Measurements from ENCODE around the gene TTC7B.

Gene TTC7B

GRCh38 chr14:90576581-90576980, 239.6 kb downstream of the TTC7B start:
- H3K4me3 ChIP-seq (ENCODE audit: low read depth, low read length): no peak overlapping the region
- TF ChIP-seq CTCF (IDR thresholded peaks at IDR 0.05; ENCODE audit: insufficient read depth, low read depth, low read length, missing control alignments): no peak
- no peak for DNase-seq (ENCODE audit: low read depth)

- no peak for TF ChIP-seq CTCF (IDR thresholded peaks at IDR 0.05; ENCODE audit: insufficient read depth, low read depth, low read length, missing control alignments)
- DNase-seq (ENCODE audit: low read depth): no peak
- no peak overlapping the region for H3K4me3 ChIP-seq (ENCODE audit: low read depth, low read length)
Measured at GRCh38 chr14:90575781-90576180, 240.4 kb downstream of the TTC7B start.

DNA sequence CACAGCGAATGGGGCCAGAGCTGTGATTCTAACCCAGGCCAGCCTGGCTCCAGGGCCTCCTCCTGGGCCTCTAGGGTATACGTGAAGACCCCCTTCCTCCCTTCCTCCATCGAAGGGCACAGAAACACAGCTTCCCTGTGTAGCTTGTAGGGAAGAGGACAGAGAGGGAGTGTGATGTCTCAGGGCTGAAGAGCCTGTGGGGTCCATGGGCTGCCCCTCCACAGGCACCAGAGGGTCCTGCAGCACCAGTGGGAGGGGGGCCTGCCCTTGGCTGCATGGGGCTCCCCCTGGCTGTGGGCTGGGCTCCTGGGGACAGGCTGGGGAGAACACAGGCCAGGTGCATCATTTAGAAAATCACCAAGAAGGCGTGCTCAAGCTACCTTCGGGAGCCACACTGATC, 240.9 kb downstream of the TTC7B start:
- TF ChIP-seq CTCF (IDR thresholded peaks at IDR 0.05; ENCODE audit: insufficient read depth, low read depth, low read length, missing control alignments): no peak
- no peak overlapping the region for H3K4me3 ChIP-seq (ENCODE audit: low read depth, low read length)
- no peak for DNase-seq (ENCODE audit: low read depth)

GRCh38 chr14:90574188-90575131, 241.8 kb downstream of the TTC7B start:
- H3K4me3 ChIP-seq (ENCODE audit: low read depth, low read length): no peak overlapping the region
- no peak for DNase-seq (ENCODE audit: low read depth)
- no peak for TF ChIP-seq CTCF (IDR thresholded peaks at IDR 0.05; ENCODE audit: insufficient read depth, low read depth, low read length, missing control alignments)

DNA sequence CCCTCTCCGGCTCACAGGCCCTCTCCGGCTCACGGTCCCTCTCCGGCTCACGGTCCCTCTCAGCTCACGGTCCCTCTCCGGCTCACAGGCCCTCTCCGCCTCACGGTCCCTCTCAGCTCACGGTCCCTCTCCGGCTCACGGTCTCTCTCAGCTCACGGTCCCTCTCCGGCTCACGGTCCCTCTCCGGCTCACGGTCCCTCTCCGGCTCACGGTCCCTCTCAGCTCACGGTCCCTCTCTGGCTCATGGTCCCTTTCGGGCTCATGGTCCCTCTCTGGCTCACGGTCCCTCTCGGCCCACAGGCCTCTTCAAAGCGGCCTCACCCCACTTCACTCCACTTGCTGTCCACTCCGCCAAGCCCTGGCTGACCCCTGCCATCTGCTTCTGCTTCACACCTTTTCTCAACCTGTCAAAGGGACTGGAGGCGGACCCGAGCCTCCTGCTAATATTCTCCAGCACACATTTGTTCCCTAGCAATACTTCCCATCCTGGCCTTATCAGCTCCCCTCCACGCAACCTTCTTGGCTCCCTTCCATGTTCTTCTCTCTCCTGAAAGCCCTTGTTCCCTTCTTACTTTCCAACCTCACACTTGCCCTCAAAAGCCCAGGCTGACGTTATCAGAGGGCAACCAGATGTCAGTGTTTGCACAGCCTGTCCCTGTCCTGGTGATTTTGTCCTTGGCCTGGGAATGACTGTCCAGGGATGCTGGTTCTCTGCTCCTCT, 242.7 kb downstream of the TTC7B start:
- H3K4me3 ChIP-seq (ENCODE audit: low read depth, low read length): no peak overlapping the region
- DNase-seq (ENCODE audit: low read depth): no peak
- TF ChIP-seq CTCF (IDR thresholded peaks at IDR 0.05; ENCODE audit: insufficient read depth, low read depth, low read length, missing control alignments): no peak

DNA sequence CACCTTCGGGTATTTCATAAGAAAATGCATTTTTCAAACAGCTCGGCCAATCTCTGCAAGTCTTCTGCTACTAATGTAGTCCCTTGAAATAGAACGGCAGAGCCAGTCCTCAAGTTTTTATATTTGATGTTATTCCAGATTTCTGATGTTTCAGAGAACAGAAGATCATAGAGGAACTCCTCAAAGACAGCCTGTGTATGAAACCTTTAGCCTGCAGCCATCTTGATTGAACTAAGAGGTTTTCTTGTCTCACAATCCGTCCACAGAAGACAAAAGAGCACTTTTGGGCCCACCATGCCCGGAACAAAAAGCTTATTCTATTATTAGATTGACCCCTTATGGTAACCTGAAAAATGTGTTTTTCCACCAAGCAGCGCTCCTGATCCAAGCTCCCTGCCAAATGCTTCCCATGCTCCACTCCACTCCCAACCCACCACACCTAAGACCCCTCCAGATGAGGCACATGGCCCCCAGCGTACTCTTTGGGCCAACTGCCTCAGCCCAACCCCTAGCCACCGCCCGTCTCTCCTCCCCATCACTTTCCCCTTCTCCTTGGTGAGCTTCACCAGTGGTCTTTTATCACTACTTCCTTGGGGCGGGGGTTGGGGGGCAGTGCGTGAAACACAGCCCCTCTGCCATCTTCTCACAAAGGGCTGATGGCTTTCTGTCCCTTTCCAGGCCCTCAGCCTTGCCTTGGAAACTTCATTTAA, 243.6 kb downstream of the TTC7B start:
- DNase-seq (ENCODE audit: low read depth): no peak
- H3K4me3 ChIP-seq (ENCODE audit: low read depth, low read length): no peak overlapping the region
- TF ChIP-seq CTCF (IDR thresholded peaks at IDR 0.05; ENCODE audit: insufficient read depth, low read depth, low read length, missing control alignments): no peak
